Activated naive CD8-positive, alpha-beta T cell (primary cell): ENCODE measurements around the gene LCMT1.
"Not testable (repeated sequence)": the region's sequence is repeated elsewhere in the genome, so short reads cannot be mapped to it uniquely, and the experiment has no call there.

Experiments
- H3K27ac Mint-ChIP-seq: one replicate; pipeline ENCODE4 v1.8.0; 2021; ENCODE audit warnings: mixed read lengths
- H3K27me3 Mint-ChIP-seq: one replicate; pipeline ENCODE4 v1.8.0; 2021; ENCODE audit warnings: mixed read lengths
- H3K36me3 Mint-ChIP-seq: one replicate; pipeline ENCODE4 v1.8.0; 2021; ENCODE audit warnings: mixed read lengths
- H3K4me1 Mint-ChIP-seq: one replicate; pipeline ENCODE4 v1.8.0; 2021; ENCODE audit warnings: low read depth, mixed read lengths
- H3K4me3 Mint-ChIP-seq: one replicate; pipeline ENCODE4 v1.8.0; 2021; ENCODE audit warnings: mild to moderate bottlenecking, mixed read lengths
- H3K9me3 Mint-ChIP-seq: one replicate; pipeline ENCODE4 v1.8.0; 2021; ENCODE audit warnings: low read depth, mixed read lengths

LCMT1 gene

GRCh38 chr16:25177831-25178688 is 66.5 kb downstream of the LCMT1 start:
- H3K4me1 Mint-ChIP-seq: peaks cover 8% of the 10 kb centered on the region
- H3K27ac Mint-ChIP-seq: no peak overlapping the region
- H3K36me3 Mint-ChIP-seq: peaks cover 6% of the 10 kb centered on the region
- no peaks in the 10 kb centered on the region for H3K27me3 Mint-ChIP-seq
- H3K9me3 Mint-ChIP-seq: no peaks in the 10 kb centered on the region
- no peak overlapping the region for H3K4me3 Mint-ChIP-seq

- H3K9me3 Mint-ChIP-seq, H3K36me3 Mint-ChIP-seq, H3K4me3 Mint-ChIP-seq, H3K27me3 Mint-ChIP-seq, H3K4me1 Mint-ChIP-seq, H3K27ac Mint-ChIP-seq: not testable (repeated sequence)
Measured at GRCh38 chr16:25181236-25181635, 69.7 kb downstream of the LCMT1 start.

GRCh38 chr16:25184771-25185170 is 73.2 kb downstream of the LCMT1 start:
- Mint-ChIP-seq H3K9me3 (no peaks in the 10 kb centered on the region), H3K36me3 (peaks cover 3% of the 10 kb centered on the region), H3K27me3 (no peaks in the 10 kb centered on the region), H3K4me1 (peaks cover 8% of the 10 kb centered on the region), H3K27ac (no peak overlapping the region), H3K4me3 (no peak overlapping the region)

- Mint-ChIP-seq H3K4me1 (no peaks in the 10 kb centered on the region), H3K27me3 (no peaks in the 10 kb centered on the region), H3K4me3 (no peak overlapping the region), H3K36me3 (peaks cover 3% of the 10 kb centered on the region), H3K9me3 (no peaks in the 10 kb centered on the region), H3K27ac (no peak overlapping the region)
Measured at GRCh38 chr16:25187491-25187795, 75.9 kb downstream of the LCMT1 start.

GRCh38 chr16:25189305-25189704 is 77.8 kb downstream of the LCMT1 start:
- Mint-ChIP-seq H3K9me3 (no peaks in the 10 kb centered on the region), H3K4me1 (no peaks in the 10 kb centered on the region)

GRCh38 chr16:25192096-25192495 is 80.6 kb downstream of the LCMT1 start:
- no peak overlapping the region for H3K4me3 Mint-ChIP-seq
- H3K27ac Mint-ChIP-seq: no peak overlapping the region
- H3K27me3 Mint-ChIP-seq: no peaks in the 10 kb centered on the region
- H3K36me3 Mint-ChIP-seq: peaks cover 3% of the 10 kb centered on the region
- H3K9me3 Mint-ChIP-seq: no peaks in the 10 kb centered on the region
- no peaks in the 10 kb centered on the region for H3K4me1 Mint-ChIP-seq

More at GRCh38 chr16:25189305-25189704, 77.8 kb downstream of the LCMT1 start:
- no peak overlapping the region for H3K4me3 Mint-ChIP-seq
- peaks cover 3% of the 10 kb centered on the region for H3K36me3 Mint-ChIP-seq
- H3K27me3 Mint-ChIP-seq: no peaks in the 10 kb centered on the region
- no peak overlapping the region for H3K27ac Mint-ChIP-seq

- H3K36me3 Mint-ChIP-seq: no peaks in the 10 kb centered on the region
- H3K27me3 Mint-ChIP-seq: no peaks in the 10 kb centered on the region
- no peaks in the 10 kb centered on the region for H3K4me1 Mint-ChIP-seq
- no peak overlapping the region for H3K4me3 Mint-ChIP-seq
- H3K9me3 Mint-ChIP-seq: no peaks in the 10 kb centered on the region
- no peak overlapping the region for H3K27ac Mint-ChIP-seq
Measured at GRCh38 chr16:25194273-25194878, 82.8 kb downstream of the LCMT1 start.

GRCh38 chr16:25198021-25198420 is 86.5 kb downstream of the LCMT1 start:
- H3K4me3 Mint-ChIP-seq: no peak overlapping the region
- H3K9me3 Mint-ChIP-seq: no peaks in the 10 kb centered on the region
- H3K4me1 Mint-ChIP-seq: no peaks in the 10 kb centered on the region
- no peak overlapping the region for H3K27ac Mint-ChIP-seq
- H3K36me3 Mint-ChIP-seq: no peaks in the 10 kb centered on the region
- H3K27me3 Mint-ChIP-seq: no peaks in the 10 kb centered on the region

GRCh38 chr16:25199457-25199856 is 87.9 kb downstream of the LCMT1 start:
- no peaks in the 10 kb centered on the region for H3K4me1 Mint-ChIP-seq

GRCh38 chr16:25210758-25211157 is 99.2 kb downstream of the LCMT1 start:
- Mint-ChIP-seq H3K27ac (no peak overlapping the region), H3K4me3 (no peak overlapping the region), H3K36me3 (no peaks in the 10 kb centered on the region), H3K27me3 (no peaks in the 10 kb centered on the region), H3K4me1 (no peaks in the 10 kb centered on the region), H3K9me3 (no peaks in the 10 kb centered on the region)

More at GRCh38 chr16:25199457-25199856, 87.9 kb downstream of the LCMT1 start:
- Mint-ChIP-seq H3K36me3 (no peaks in the 10 kb centered on the region), H3K27ac (no peak overlapping the region), H3K27me3 (no peaks in the 10 kb centered on the region), H3K9me3 (no peaks in the 10 kb centered on the region), H3K4me3 (no peak overlapping the region)

- no peaks in the 10 kb centered on the region for H3K27me3 Mint-ChIP-seq
- H3K4me3 Mint-ChIP-seq: no peak overlapping the region
- no peaks in the 10 kb centered on the region for H3K9me3 Mint-ChIP-seq
- H3K36me3 Mint-ChIP-seq: no peaks in the 10 kb centered on the region
- no peaks in the 10 kb centered on the region for H3K4me1 Mint-ChIP-seq
- H3K27ac Mint-ChIP-seq: no peak overlapping the region
Measured at GRCh38 chr16:25212636-25213035, 101.1 kb downstream of the LCMT1 start.

GRCh38 chr16:25213709-25214397 is 102.3 kb downstream of the LCMT1 start:
- Mint-ChIP-seq H3K27me3 (peaks cover 5% of the 10 kb centered on the region), H3K27ac (no peak overlapping the region), H3K4me1 (no peaks in the 10 kb centered on the region), H3K4me3 (no peak overlapping the region), H3K9me3 (no peaks in the 10 kb centered on the region), H3K36me3 (no peaks in the 10 kb centered on the region)

GRCh38 chr16:25217112-25217511 is 105.6 kb downstream of the LCMT1 start:
- no peak overlapping the region for H3K4me3 Mint-ChIP-seq
- H3K27me3 Mint-ChIP-seq: peaks cover 5% of the 10 kb centered on the region
- H3K27ac Mint-ChIP-seq: no peak overlapping the region
- H3K36me3 Mint-ChIP-seq: no peaks in the 10 kb centered on the region
- no peaks in the 10 kb centered on the region for H3K4me1 Mint-ChIP-seq
- no peaks in the 10 kb centered on the region for H3K9me3 Mint-ChIP-seq

- H3K4me1 Mint-ChIP-seq: no peaks in the 10 kb centered on the region
- peaks cover 5% of the 10 kb centered on the region for H3K27me3 Mint-ChIP-seq
- no peak overlapping the region for H3K4me3 Mint-ChIP-seq
- H3K36me3 Mint-ChIP-seq: no peaks in the 10 kb centered on the region
- no peaks in the 10 kb centered on the region for H3K9me3 Mint-ChIP-seq
- no peak overlapping the region for H3K27ac Mint-ChIP-seq
Measured at GRCh38 chr16:25217921-25218320, 106.4 kb downstream of the LCMT1 start.

GRCh38 chr16:25219070-25219737 is 107.7 kb downstream of the LCMT1 start:
- H3K27me3 Mint-ChIP-seq: peaks cover 5% of the 10 kb centered on the region
- H3K9me3 Mint-ChIP-seq: no peaks in the 10 kb centered on the region
- no peaks in the 10 kb centered on the region for H3K4me1 Mint-ChIP-seq
- no peaks in the 10 kb centered on the region for H3K36me3 Mint-ChIP-seq
- H3K4me3 Mint-ChIP-seq: no peak overlapping the region
- H3K27ac Mint-ChIP-seq: no peak overlapping the region
